AG08396 (cell line): ENCODE data around the gene SH3BGR.

Experiments
- DNase-seq: peaks from one replicate; pipeline ENCODE4 v3.0.0; 2012; ENCODE audit warnings: low spot score, mixed read lengths

The SH3BGR gene

DNA sequence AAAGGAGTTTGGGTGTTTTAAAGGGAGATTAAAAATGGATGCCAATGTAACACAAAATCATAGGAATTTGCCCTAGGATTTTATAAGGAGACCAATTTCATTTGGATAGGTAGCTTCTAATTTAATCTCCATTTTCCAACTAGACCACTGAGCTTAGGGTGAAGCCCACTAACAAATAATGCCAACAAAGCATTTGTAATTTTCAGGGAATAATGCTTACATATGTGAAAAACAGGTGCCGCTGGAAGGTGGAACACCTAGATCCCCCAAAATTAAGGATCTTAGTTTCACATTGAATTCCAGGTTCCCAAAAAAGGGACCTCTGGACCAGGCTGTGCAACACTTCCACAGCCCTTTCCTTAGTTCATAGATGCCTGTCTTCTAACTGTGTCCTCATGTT lies 94.8 kb downstream of the SH3BGR start:
- DNase-seq = no peak

DNA sequence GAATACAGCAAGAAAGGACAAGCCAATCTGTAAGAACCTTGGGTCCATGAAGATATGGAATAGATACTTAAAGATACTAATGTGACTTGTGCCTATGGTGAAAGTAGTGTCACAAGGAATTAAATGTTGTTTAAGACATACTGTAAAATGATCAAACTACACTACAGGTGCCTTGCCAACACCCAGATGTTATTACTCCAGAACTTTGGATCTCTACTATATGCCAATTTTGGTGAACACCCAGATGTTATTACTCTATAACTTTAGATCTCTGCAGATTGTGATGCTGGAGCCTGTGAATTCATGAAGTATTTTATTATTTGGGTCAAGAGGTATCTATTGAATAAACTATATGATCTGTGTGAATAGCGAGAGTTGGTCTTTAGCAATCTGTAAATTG lies 101.1 kb downstream of the SH3BGR start:
- DNase-seq = no peak

DNA sequence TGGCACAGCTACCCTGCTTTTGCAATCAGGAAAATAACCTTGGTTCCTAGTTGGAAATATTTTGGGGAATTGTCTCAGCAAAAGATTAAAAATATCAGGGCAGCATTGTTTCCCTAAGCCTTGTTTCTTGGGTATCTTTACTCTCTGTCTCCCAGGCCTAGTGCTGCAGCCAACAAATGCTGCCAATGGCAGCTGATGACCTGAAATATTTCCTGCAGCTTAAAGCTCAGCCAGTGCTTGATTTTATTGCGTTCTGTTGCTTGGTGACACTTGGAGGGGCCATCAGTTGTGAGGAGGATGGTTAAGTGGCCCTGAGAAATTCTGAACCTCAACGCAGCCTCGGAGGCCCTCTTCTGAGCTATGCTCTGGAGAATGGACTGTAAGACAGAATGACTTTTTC lies 101.6 kb downstream of the SH3BGR start:
- DNase-seq = no peak

DNA sequence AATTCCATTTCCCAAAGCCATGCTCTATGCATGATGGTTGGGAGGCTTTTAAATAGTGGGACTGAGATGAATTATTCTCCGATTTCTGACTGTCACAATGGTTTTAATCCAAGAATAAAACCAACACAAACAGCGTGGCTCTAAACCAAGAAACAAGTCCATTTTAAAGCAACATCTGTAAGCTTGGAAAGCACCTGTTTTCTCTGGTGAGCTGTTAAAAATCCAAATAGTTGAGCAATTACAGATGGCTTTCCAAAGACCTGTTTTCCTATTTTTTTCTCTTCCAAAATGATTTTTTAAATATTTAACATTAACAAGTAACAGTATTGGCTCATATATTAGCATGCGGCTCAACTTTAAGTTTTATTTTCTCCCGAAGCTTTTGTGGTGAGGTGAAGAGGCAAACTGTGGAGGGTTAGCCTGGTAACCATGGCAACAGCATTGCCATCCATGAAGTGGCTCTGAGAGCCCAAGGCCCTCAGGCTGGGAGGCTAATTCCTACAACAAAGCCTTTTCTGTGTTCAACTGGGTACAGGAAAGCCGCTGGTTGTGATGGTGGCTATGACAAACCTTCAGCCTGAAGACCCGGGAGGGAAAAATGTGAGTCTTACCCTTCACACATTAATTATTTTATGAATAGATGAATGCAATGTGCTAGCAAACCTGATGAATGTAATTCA lies 104.3 kb downstream of the SH3BGR start:
- DNase-seq = no peak

DNA sequence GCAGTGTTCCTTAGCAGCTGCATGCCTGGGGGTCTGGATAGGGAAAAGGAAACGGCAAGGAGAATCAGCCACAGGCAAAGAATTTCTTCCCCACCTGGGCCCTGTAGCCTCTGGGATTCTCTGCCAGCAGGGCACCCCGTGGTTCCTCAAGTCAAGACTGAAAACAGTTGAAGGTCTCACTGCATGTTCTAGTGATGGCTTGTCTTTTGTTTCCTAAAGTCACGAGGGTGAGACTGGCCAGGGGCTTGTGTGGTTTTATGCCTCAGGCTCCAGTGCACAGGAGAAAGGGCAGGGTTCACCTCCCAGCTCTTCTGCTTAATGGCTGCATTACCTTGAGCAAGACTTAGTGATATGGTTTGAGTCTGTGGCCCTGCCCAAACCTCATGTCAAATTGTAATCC lies 107.7 kb downstream of the SH3BGR start:
- no peak for DNase-seq

DNA sequence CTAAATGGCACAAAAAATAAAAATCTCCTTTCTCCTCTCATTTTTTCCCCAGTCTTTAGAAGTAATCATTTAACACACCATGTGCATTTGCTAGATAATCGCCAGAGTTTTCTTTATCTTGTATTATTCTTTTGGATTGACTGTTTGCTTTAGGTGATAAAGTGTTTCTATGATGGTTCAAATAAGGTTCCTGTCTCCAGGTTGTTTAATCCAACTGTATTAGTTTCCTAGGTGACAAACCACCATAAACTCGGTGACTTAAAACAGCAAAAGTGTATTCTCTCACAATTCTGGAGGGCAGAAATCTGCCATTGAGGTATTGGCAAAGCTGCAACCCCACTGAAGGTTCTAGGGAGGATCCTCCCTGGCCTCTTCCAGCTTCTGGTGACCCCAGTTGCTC lies 109.4 kb downstream of the SH3BGR start:
- DNase-seq = no peak

DNA sequence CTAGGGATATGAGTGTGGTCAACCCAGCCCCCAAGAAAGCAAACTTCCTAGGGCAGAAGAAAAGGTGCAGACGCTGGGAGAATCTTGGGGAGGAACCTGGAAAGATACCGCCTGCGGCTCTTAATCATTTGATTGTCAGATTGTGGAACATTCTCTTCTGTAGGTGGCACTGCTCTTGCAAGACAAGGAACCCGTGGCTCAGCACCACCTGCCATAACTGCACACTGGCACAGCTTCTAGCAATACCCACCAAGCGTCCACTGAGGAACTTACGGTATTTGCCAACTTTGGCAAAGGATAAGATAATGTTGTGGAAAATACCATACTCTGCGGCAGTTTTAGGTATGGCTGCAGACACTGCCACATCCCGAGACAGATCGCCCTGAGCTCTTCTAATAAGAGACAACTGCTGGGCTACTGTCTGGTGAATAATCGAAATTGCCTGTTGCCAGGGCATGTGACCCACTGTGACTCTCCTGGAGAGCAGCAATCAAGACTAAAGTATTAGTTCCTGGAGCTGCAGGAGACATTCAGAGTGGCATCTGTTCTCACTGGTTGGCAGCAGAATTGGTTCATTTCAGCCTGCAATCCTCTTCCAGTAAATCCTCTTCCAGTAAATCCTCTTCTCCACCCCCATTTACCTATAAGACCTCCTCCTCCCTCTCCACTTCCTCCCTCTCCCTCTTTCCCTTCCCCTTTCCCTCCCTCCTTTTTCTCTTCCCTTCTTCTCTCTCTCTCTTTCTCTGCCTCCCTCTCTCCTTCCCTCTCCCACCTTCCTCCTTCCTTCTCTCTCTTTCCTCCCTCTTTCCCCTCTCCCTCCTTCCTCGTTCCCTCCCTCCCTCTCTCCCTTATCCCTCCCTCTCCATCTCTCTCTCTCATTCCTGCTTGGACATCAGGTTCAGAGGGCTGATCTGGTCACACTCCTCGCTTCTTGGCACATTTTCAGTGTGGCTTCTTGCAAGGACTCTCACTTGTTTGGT lies 111.3 kb downstream of the SH3BGR start:
- no peak for DNase-seq

DNA sequence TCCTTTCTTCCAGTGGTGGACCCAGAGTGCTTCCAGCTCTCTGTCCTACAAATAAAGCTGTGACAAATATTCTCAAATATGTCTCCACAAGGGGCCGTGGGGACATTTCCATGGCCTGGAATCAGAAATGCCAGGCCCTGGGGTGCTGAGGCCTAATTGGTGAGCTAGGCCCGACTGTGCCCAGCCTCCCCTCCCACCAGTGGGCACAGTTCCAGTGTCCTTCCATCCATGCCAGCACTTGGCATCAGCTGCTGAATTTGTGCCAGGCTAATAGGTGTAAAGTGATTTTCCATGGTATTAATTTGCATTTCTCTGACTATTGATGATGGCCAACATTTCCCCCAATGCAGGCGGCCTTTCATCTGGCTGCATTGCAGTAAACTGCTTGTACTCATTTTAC lies 112.4 kb downstream of the SH3BGR start:
- DNase-seq = no peak
